Endothelial cell (in vitro differentiated cells): ENCODE results near the gene ZWILCH. TPM values are rescaled to one million over a fixed set of nuclear protein-coding genes. Genes with fewer than 3 reads are reported as not detected.

Experiments used
- DNase-seq: peaks from one replicate; pipeline ENCODE4 v3.0.0; 2021; ENCODE audit warnings: low spot score
- H3K27ac Mint-ChIP-seq: one replicate; pipeline ENCODE4 v1.8.0; 2021; ENCODE audit warnings: mixed read lengths, inconsistent platforms; ENCODE audit not compliant: unreplicated experiment
- H3K27me3 Mint-ChIP-seq: one replicate; pipeline ENCODE4 v1.8.0; 2021; ENCODE audit warnings: mild to moderate bottlenecking, moderate library complexity, mixed read lengths, inconsistent platforms; ENCODE audit not compliant: unreplicated experiment
- H3K36me3 Mint-ChIP-seq: one replicate; pipeline ENCODE4 v1.8.0; 2021; ENCODE audit warnings: mild to moderate bottlenecking, low read depth, mixed read lengths, inconsistent platforms; ENCODE audit not compliant: unreplicated experiment
- H3K4me1 Mint-ChIP-seq: one replicate; pipeline ENCODE4 v1.8.0; 2021; ENCODE audit warnings: mild to moderate bottlenecking, mixed read lengths, inconsistent platforms; ENCODE audit not compliant: unreplicated experiment
- H3K4me3 Mint-ChIP-seq: one replicate; pipeline ENCODE4 v1.8.0; 2021; ENCODE audit warnings: mild to moderate bottlenecking, mixed read lengths, inconsistent platforms; ENCODE audit not compliant: unreplicated experiment
- H3K9me3 Mint-ChIP-seq: one replicate; pipeline ENCODE4 v1.8.0; 2021; ENCODE audit warnings: mixed read lengths, inconsistent platforms; ENCODE audit not compliant: unreplicated experiment
- total RNA-seq: library from RNA; stranded (reverse); fragmentation: NEBNext Ultra II Directional; extraction: Animal tissue kit (Norgen Biotek cat#: 25700); gene quantifications from one replicate; pipeline ENCODE4 v1.2.1, GENCODE V29; 2021; ENCODE audit not compliant: unreplicated experiment
- TF ChIP-seq, protein P1 (sequence below): fragments of 200-600 bp; sonication (generic); IDR thresholded peaks from one replicate; pipeline ENCODE4 v1.5.0; 2021; ENCODE audit warnings: antibody characterized with exemption; ENCODE audit not compliant: unreplicated experiment

ZWILCH gene
- total RNA-seq, 1 donor from 2014 or later, result 19.3 TPM

DNA sequence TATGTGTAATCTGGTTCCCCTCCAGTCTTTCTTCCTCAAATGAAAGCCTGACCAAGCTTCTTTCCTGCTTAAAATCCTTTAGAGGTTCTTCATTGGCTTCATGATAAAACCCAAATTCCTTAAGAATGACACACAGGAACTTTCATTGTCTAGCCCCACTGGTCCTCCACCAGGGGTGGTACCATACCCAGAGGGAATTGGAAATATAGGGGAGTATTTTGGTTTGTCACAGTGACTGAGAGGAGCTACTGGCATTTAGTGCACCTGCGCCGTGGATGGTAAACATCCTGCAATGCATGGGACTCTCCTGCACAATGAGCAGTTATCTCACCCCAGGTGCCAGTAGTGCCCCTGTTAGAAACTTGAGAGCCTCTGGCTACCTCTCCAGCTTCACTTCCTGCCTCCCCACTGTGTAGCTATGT, 10.8 kb downstream of the ZWILCH start:
- H3K4me3 Mint-ChIP-seq, result peak overlapping the region; percentile 34

DNA sequence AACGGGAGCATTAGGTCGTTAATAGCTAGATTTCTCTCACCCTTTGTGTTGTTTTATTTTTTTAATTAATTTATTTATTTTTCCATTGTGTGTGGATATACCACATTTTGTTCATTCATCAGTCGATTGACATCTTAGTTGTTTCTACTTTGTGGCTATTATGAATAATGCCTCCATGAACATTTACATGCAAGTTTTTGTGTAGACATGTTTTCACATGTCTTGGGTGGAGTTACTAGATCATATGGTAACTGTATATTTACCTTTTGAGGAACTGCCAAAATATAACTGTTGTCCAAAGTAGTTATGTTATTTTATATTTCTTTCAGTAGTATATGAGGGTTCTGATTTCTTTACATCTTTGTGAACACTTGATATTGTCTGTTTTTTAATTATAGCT, 18.8 kb downstream of the ZWILCH start:
- H3K4me1 Mint-ChIP-seq, result no peaks in the 10 kb centered on the region
- H3K27me3 Mint-ChIP-seq, result peaks cover 2% of the 10 kb centered on the region
- no peak overlapping the region for H3K4me3 Mint-ChIP-seq
- peak overlapping the region; percentile 48 for H3K27ac Mint-ChIP-seq
- no peaks in the 10 kb centered on the region for H3K9me3 Mint-ChIP-seq
- H3K36me3 Mint-ChIP-seq, result no peaks in the 10 kb centered on the region
- no peak for DNase-seq
- TF ChIP-seq, protein P1, sequence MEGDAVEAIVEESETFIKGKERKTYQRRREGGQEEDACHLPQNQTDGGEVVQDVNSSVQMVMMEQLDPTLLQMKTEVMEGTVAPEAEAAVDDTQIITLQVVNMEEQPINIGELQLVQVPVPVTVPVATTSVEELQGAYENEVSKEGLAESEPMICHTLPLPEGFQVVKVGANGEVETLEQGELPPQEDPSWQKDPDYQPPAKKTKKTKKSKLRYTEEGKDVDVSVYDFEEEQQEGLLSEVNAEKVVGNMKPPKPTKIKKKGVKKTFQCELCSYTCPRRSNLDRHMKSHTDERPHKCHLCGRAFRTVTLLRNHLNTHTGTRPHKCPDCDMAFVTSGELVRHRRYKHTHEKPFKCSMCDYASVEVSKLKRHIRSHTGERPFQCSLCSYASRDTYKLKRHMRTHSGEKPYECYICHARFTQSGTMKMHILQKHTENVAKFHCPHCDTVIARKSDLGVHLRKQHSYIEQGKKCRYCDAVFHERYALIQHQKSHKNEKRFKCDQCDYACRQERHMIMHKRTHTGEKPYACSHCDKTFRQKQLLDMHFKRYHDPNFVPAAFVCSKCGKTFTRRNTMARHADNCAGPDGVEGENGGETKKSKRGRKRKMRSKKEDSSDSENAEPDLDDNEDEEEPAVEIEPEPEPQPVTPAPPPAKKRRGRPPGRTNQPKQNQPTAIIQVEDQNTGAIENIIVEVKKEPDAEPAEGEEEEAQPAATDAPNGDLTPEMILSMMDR, result no peak

More for the DNA sequence above, 10.8 kb downstream of the ZWILCH start:
- peak overlapping the region; percentile 97 for H3K27ac Mint-ChIP-seq
- TF ChIP-seq, protein P1, result no peak
- no peaks in the 10 kb centered on the region for H3K9me3 Mint-ChIP-seq
- H3K36me3 Mint-ChIP-seq, result peaks cover 4% of the 10 kb centered on the region
- peaks cover 3% of the 10 kb centered on the region for H3K27me3 Mint-ChIP-seq
- DNase-seq, result no peak
- H3K4me1 Mint-ChIP-seq, result peaks cover 19% of the 10 kb centered on the region

DNA sequence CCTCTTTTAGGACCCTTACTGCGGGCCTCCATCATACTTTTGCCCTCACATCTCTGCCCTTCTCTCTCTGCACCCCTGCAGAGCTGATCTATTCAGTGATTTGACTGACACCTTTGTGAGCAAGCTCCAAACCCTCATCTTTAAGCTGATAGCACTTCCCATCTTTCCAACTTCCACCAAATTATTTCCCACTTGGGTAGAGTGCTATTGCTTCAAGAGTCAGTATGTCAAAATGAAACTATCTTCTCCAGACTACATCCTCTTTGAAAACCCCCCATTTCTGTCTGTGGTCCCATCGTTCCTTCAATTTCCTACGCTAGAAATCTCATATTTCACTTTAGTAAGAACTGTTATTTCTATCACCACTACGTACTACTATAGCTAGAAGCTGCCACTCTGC, 19.7 kb downstream of the ZWILCH start:
- DNase-seq, result no peak
- Mint-ChIP-seq H3K36me3 (no peaks in the 10 kb centered on the region), H3K27ac (no peak overlapping the region), H3K4me3 (no peak overlapping the region), H3K9me3 (no peaks in the 10 kb centered on the region), H3K4me1 (no peaks in the 10 kb centered on the region), H3K27me3 (peaks cover 2% of the 10 kb centered on the region)
- TF ChIP-seq, protein P1, result no peak

DNA sequence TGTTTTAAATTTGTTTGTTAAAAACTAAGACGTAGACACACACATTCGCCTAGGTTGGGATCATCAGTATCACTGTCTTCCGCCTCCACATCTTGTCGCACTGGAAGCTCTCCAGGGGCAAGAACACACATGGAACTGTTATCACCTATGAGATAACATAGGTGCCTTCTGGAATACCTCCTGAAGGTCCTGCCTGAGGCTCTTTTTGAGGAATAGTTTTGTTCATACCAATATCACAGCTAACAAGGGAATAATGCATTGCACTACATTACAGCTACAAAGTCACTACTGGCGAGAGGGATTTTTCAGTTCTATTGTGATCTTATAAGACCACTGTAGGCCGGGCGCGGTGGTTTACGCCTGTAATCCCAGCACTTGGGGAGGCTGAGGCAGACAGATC, 29.9 kb downstream of the ZWILCH start:
- H3K27ac Mint-ChIP-seq, result no peak overlapping the region
- TF ChIP-seq, protein P1, result no peak
- no peaks in the 10 kb centered on the region for H3K4me1 Mint-ChIP-seq
- no peak overlapping the region for H3K4me3 Mint-ChIP-seq
- peaks cover 9% of the 10 kb centered on the region for H3K36me3 Mint-ChIP-seq
- DNase-seq, result no peak
- H3K9me3 Mint-ChIP-seq, result no peaks in the 10 kb centered on the region
- no peaks in the 10 kb centered on the region for H3K27me3 Mint-ChIP-seq

DNA sequence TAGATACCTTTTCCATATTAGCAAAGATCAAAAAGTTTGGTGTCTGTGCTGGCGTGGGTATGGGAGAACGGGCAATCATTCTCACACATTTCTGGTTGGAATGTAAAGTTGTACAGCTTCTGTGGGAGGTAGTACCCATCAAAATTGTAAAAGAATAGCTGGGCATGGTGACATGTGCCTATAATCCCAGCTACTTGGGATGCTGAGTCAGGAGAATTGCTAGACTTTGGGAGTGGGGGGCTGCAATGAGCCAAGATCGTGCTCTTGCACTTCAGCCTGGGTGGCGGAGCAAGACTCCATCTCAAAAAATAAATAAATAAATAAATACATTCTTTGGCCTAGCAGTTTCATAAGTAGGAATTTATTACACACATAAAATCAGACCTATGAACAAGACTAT, 37.8 kb downstream of the ZWILCH start:
- Mint-ChIP-seq H3K27ac (no peak overlapping the region), H3K4me1 (no peaks in the 10 kb centered on the region), H3K27me3 (no peaks in the 10 kb centered on the region), H3K9me3 (no peaks in the 10 kb centered on the region), H3K4me3 (no peak overlapping the region), H3K36me3 (peaks cover 12% of the 10 kb centered on the region)
- TF ChIP-seq, protein P1, result no peak
- DNase-seq, result no peak
